ENCODE data around the gene SLC22A4. TPM values are rescaled to one million over a fixed set of nuclear protein-coding genes. Genes with fewer than 3 reads are reported as not detected.

SLC22A4 gene
- total RNA-seq, 1 donor from 2014 or later, result not detected

- H3K27me3 Mint-ChIP-seq, result no peaks in the 10 kb centered on the region
- H3K27ac Mint-ChIP-seq, result no peak overlapping the region
- no peak overlapping the region for H3K4me3 Mint-ChIP-seq
- intact Hi-C loops (cut with micrococcal nuclease), result loop anchor here (5.0 to 10.0 kb wide), 2 partner anchors 183 to 715 kb away; no protein-coding TSS in a partner anchor
- H3K9me3 Mint-ChIP-seq, result no peaks in the 10 kb centered on the region
- DNase-seq (no peak), ATAC-seq (ENCODE audit: low read depth) (no peak)
- TF ChIP-seq, protein P1, sequence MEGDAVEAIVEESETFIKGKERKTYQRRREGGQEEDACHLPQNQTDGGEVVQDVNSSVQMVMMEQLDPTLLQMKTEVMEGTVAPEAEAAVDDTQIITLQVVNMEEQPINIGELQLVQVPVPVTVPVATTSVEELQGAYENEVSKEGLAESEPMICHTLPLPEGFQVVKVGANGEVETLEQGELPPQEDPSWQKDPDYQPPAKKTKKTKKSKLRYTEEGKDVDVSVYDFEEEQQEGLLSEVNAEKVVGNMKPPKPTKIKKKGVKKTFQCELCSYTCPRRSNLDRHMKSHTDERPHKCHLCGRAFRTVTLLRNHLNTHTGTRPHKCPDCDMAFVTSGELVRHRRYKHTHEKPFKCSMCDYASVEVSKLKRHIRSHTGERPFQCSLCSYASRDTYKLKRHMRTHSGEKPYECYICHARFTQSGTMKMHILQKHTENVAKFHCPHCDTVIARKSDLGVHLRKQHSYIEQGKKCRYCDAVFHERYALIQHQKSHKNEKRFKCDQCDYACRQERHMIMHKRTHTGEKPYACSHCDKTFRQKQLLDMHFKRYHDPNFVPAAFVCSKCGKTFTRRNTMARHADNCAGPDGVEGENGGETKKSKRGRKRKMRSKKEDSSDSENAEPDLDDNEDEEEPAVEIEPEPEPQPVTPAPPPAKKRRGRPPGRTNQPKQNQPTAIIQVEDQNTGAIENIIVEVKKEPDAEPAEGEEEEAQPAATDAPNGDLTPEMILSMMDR (IDR thresholded peaks at IDR 0.05), result no peak
- ChIA-PET CTCF (interaction anchor here (1.3 to 9.2 kb wide), 3 partner anchors 21 to 111 kb away, joined by 3 to 253 read pairs (median 3); no protein-coding TSS in a partner anchor), POLR2A (interaction anchor here (0.8 to 4.8 kb wide), 5 partner anchors 31 to 112 kb away, joined by 3 to 27 read pairs (median 5); no protein-coding TSS in a partner anchor)
- peaks cover 29% of the 10 kb centered on the region for H3K4me1 Mint-ChIP-seq
- peaks cover 2% of the 10 kb centered on the region for H3K36me3 Mint-ChIP-seq (ENCODE audit: low read depth)
These were observed 95.5 kb downstream of the SLC22A4 start for GRCh38 chr5:132389585-132390286.

DNA sequence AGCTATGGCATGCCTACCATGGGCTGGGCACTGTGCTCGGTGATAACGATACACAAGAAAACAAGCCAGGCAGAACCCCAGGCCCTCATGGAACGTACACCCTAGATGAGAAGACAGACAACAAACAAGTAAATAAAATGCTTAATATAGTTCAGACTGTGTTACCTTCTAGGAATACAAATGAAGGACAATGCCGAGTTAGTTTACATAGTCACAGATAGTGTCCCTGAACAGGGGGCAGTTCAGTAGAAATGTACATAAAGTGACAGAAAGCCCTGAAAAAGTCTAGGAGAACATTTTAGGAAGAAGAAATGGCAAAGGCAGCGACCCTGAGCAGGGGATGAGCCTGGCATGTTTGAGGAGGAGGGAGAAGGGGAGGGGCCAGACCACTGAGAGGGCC is 97.1 kb downstream of the SLC22A4 start:
- no peak for DNase-seq
- H3K4me1 Mint-ChIP-seq, result peaks cover 33% of the 10 kb centered on the region
- no peaks in the 10 kb centered on the region for H3K27me3 Mint-ChIP-seq
- H3K9me3 Mint-ChIP-seq, result no peaks in the 10 kb centered on the region
- ATAC-seq (ENCODE audit: low read depth), result no peak
- no peak overlapping the region for H3K27ac Mint-ChIP-seq
- H3K36me3 Mint-ChIP-seq (ENCODE audit: low read depth), result peaks cover 2% of the 10 kb centered on the region
- no peak overlapping the region for H3K4me3 Mint-ChIP-seq
- TF ChIP-seq, protein P1 (IDR thresholded peaks at IDR 0.05), result no peak
- POLR2A ChIA-PET, result interaction anchor here (0.9 to 2.2 kb wide), 4 partner anchors 9 to 110 kb away, joined by 3 to 5 read pairs (median 3); no protein-coding TSS in a partner anchor
- CTCF ChIA-PET, result interaction anchor here (1.1 to 9.2 kb wide), 3 partner anchors 15 to 109 kb away, joined by 3 to 253 read pairs (median 3); no protein-coding TSS in a partner anchor
- intact Hi-C loops (cut with micrococcal nuclease), result no loop called here

- ChIA-PET POLR2A (interaction anchor here (0.9 to 2.2 kb wide), 4 partner anchors 9 to 109 kb away, joined by 3 to 5 read pairs (median 4); partner anchors contain the start of gene IRF1), CTCF (interaction anchor here (1.2 to 9.2 kb wide), 2 partner anchors 14 to 109 kb away, joined by 3 to 253 read pairs; no protein-coding TSS in a partner anchor)
- TF ChIP-seq, protein P1 (IDR thresholded peaks at IDR 0.05), result no peak
- Mint-ChIP-seq H3K9me3 (no peaks in the 10 kb centered on the region), H3K4me1 (peaks cover 32% of the 10 kb centered on the region), H3K36me3 (ENCODE audit: low read depth) (peaks cover 2% of the 10 kb centered on the region), H3K27me3 (no peaks in the 10 kb centered on the region), H3K4me3 (no peak overlapping the region), H3K27ac (no peak overlapping the region)
- intact Hi-C loops (cut with micrococcal nuclease), result no loop called here
- ATAC-seq (ENCODE audit: low read depth) (no peak), DNase-seq (no peak)
These were observed 97.7 kb downstream of the SLC22A4 start for GRCh38 chr5:132391870-132392269.

- no peaks in the 10 kb centered on the region for H3K9me3 Mint-ChIP-seq
- no peak overlapping the region for H3K4me3 Mint-ChIP-seq
- ChIA-PET POLR2A (interaction anchor here (0.8 to 1.7 kb wide), 3 partner anchors 18 to 103 kb away, joined by 3 to 6 read pairs (median 5); partner anchors contain the start of gene IRF1), CTCF (interaction anchor here (1.2 to 9.2 kb wide), 2 partner anchors 14 to 108 kb away, joined by 3 to 253 read pairs; no protein-coding TSS in a partner anchor)
- no peak for ATAC-seq (ENCODE audit: low read depth)
- peaks cover 2% of the 10 kb centered on the region for H3K36me3 Mint-ChIP-seq (ENCODE audit: low read depth)
- H3K27me3 Mint-ChIP-seq, result no peaks in the 10 kb centered on the region
- H3K4me1 Mint-ChIP-seq, result peaks cover 29% of the 10 kb centered on the region
- TF ChIP-seq, protein P1 (IDR thresholded peaks at IDR 0.05), result no peak
- intact Hi-C loops (cut with micrococcal nuclease), result no loop called here
- no peak for DNase-seq
- no peak overlapping the region for H3K27ac Mint-ChIP-seq
These were observed 98.2 kb downstream of the SLC22A4 start for GRCh38 chr5:132392411-132392810.
